ENCODE results near the gene C2orf80.

C2orf80 gene

GRCh38 chr2:208182835-208183234, 7.0 kb downstream of the C2orf80 start:
- TF ChIP-seq CTCF (IDR thresholded peaks at IDR 0.05; ENCODE audit: insufficient read depth, low read depth, low read length, missing control alignments) = no peak
- H3K4me3 ChIP-seq (ENCODE audit: low read length) = no peak overlapping the region
- no peak for DNase-seq (ENCODE audit: low read depth)

- no peak overlapping the region for H3K4me3 ChIP-seq (ENCODE audit: low read length)
- no peak for TF ChIP-seq CTCF (IDR thresholded peaks at IDR 0.05; ENCODE audit: insufficient read depth, low read depth, low read length, missing control alignments)
- DNase-seq (ENCODE audit: low read depth) = no peak
These were observed 10.7 kb downstream of the C2orf80 start for GRCh38 chr2:208179028-208179609.

- DNase-seq (ENCODE audit: low read depth) = no peak
- H3K4me3 ChIP-seq (ENCODE audit: low read length) = no peak overlapping the region
- TF ChIP-seq CTCF (IDR thresholded peaks at IDR 0.05; ENCODE audit: insufficient read depth, low read depth, low read length, missing control alignments) = no peak
These were observed 14.0 kb downstream of the C2orf80 start for GRCh38 chr2:208175840-208176153.

GRCh38 chr2:208175069-208175839, 14.6 kb downstream of the C2orf80 start:
- peak; percentile 96 for TF ChIP-seq CTCF (IDR thresholded peaks at IDR 0.05; ENCODE audit: insufficient read depth, low read depth, low read length, missing control alignments)
- no peak overlapping the region for H3K4me3 ChIP-seq (ENCODE audit: low read length)
- peak; percentile 79 for DNase-seq (ENCODE audit: low read depth)

- DNase-seq (ENCODE audit: low read depth) = no peak
- TF ChIP-seq CTCF (IDR thresholded peaks at IDR 0.05; ENCODE audit: insufficient read depth, low read depth, low read length, missing control alignments) = no peak
- H3K4me3 ChIP-seq (ENCODE audit: low read length) = no peak overlapping the region
These were observed 15.7 kb downstream of the C2orf80 start for GRCh38 chr2:208174144-208174543.

GRCh38 chr2:208172125-208172524, 17.7 kb downstream of the C2orf80 start:
- H3K4me3 ChIP-seq (ENCODE audit: low read length) = no peak overlapping the region
- no peak for TF ChIP-seq CTCF (IDR thresholded peaks at IDR 0.05; ENCODE audit: insufficient read depth, low read depth, low read length, missing control alignments)
- no peak for DNase-seq (ENCODE audit: low read depth)
